Right lobe of liver (tissue), 4 donors: Measurements from ENCODE around the gene ASIC2.

Source experiments
- CTCF ChIP-seq, 4 donors: fragments of 200-600 bp in 3 of 4; fragments of 450-650 bp in 1 of 4; IDR thresholded peaks; one replicate each; pipeline versions ENCODE4 v1.5.1 to v1.8.0; 2016 to 2022; ENCODE audit warnings: antibody characterized with exemption in 4 of 4, mild to moderate bottlenecking in 2 of 4
- POLR2A ChIP-seq: fragments of 450-650 bp; IDR thresholded peaks from one replicate; pipeline ENCODE4 v1.6.1; 2017; ENCODE audit warnings: antibody characterized with exemption, mild to moderate bottlenecking
- donor health status: DM: no; HTN: no; CAD: no.
- donor health status: DM: no; HTN: no; CAD: no.
- donor health status: DM: no; HTN: yes; CAD: no.

- TF ChIP-seq CTCF (IDR thresholded peaks at IDR 0.05) (no peak), POLR2A (no peak)
Measured at GRCh38 chr17:33055746-33056145, 237.3 kb downstream of the ASIC2 start.
